Measurements from ENCODE around the gene SLC37A1. TPM values are rescaled to one million over a fixed set of nuclear protein-coding genes. Genes with fewer than 3 reads are reported as not detected.

SLC37A1 gene
- total RNA-seq, 2 experiments from 2014 or later = 18.9 to 19.2 TPM

- CTCF ChIA-PET = interaction anchor here (1.7 to 1.8 kb wide), 2 partner anchors 11 to 82 kb away, joined by 4 read pairs; no protein-coding TSS in a partner anchor
- peaks cover 11% of the 10 kb centered on the region for H3K4me1 Mint-ChIP-seq (ENCODE audit: low read depth)
- POLR2A ChIA-PET = no interaction called here
- no peaks in the 10 kb centered on the region for H3K9me3 Mint-ChIP-seq (ENCODE audit: insufficient read depth)
- H3K27me3 Mint-ChIP-seq (ENCODE audit: low read depth) = no peaks in the 10 kb centered on the region
- no peak overlapping the region for H3K27ac Mint-ChIP-seq
- no peak for ATAC-seq
- H3K4me3 Mint-ChIP-seq = no peak overlapping the region
- DNase-seq = no peak
- H3K36me3 Mint-ChIP-seq (ENCODE audit: low read depth) = peaks cover 18% of the 10 kb centered on the region
Measured at GRCh38 chr21:42548687-42549406, 35.2 kb downstream of the SLC37A1 start.

- Mint-ChIP-seq H3K4me1 (ENCODE audit: low read depth) (no peaks in the 10 kb centered on the region), H3K4me3 (no peak overlapping the region), H3K27me3 (ENCODE audit: low read depth) (no peaks in the 10 kb centered on the region), H3K9me3 (ENCODE audit: insufficient read depth) (no peaks in the 10 kb centered on the region), H3K36me3 (ENCODE audit: low read depth) (peaks cover 25% of the 10 kb centered on the region), H3K27ac (no peak overlapping the region)
- ChIA-PET CTCF (no interaction called here), POLR2A (no interaction called here)
- DNase-seq (no peak), ATAC-seq (no peak)
Measured at GRCh38 chr21:42550817-42551216, 37.2 kb downstream of the SLC37A1 start.

- ATAC-seq = no peak
- POLR2A ChIA-PET = no interaction called here
- Mint-ChIP-seq H3K4me3 (no peak overlapping the region), H3K27ac (no peak overlapping the region), H3K9me3 (ENCODE audit: insufficient read depth) (no peaks in the 10 kb centered on the region), H3K36me3 (ENCODE audit: low read depth) (peaks cover 23% of the 10 kb centered on the region), H3K4me1 (ENCODE audit: low read depth) (no peaks in the 10 kb centered on the region), H3K27me3 (ENCODE audit: low read depth) (no peaks in the 10 kb centered on the region)
- no peak for DNase-seq
- CTCF ChIA-PET = no interaction called here
Measured at GRCh38 chr21:42552407-42553336, 39.0 kb downstream of the SLC37A1 start.

GRCh38 chr21:42553435-42553834 is 39.8 kb downstream of the SLC37A1 start:
- CTCF ChIA-PET = no interaction called here
- peaks cover 16% of the 10 kb centered on the region for H3K36me3 Mint-ChIP-seq (ENCODE audit: low read depth)
- H3K4me1 Mint-ChIP-seq (ENCODE audit: low read depth) = no peaks in the 10 kb centered on the region
- no peak overlapping the region for H3K4me3 Mint-ChIP-seq
- H3K27me3 Mint-ChIP-seq (ENCODE audit: low read depth) = no peaks in the 10 kb centered on the region
- ATAC-seq (no peak), DNase-seq (no peak)
- no peaks in the 10 kb centered on the region for H3K9me3 Mint-ChIP-seq (ENCODE audit: insufficient read depth)
- H3K27ac Mint-ChIP-seq = no peak overlapping the region
- POLR2A ChIA-PET = no interaction called here

- CTCF ChIA-PET = no interaction called here
Measured at GRCh38 chr21:42554251-42554961, 40.8 kb downstream of the SLC37A1 start.

GRCh38 chr21:42555756-42556438 is 42.2 kb downstream of the SLC37A1 start:
- ChIA-PET CTCF (no interaction called here), POLR2A (no interaction called here)
- peaks cover 15% of the 10 kb centered on the region for H3K36me3 Mint-ChIP-seq (ENCODE audit: low read depth)
- H3K4me1 Mint-ChIP-seq (ENCODE audit: low read depth) = no peaks in the 10 kb centered on the region
- H3K4me3 Mint-ChIP-seq = no peak overlapping the region
- no peaks in the 10 kb centered on the region for H3K9me3 Mint-ChIP-seq (ENCODE audit: insufficient read depth)
- no peak for DNase-seq
- no peak overlapping the region for H3K27ac Mint-ChIP-seq
- H3K27me3 Mint-ChIP-seq (ENCODE audit: low read depth) = no peaks in the 10 kb centered on the region
- ATAC-seq = no peak

More at GRCh38 chr21:42554251-42554961, 40.8 kb downstream of the SLC37A1 start:
- POLR2A ChIA-PET = no interaction called here
- Mint-ChIP-seq H3K27me3 (ENCODE audit: low read depth) (no peaks in the 10 kb centered on the region), H3K36me3 (ENCODE audit: low read depth) (peaks cover 13% of the 10 kb centered on the region), H3K4me3 (no peak overlapping the region), H3K27ac (no peak overlapping the region), H3K9me3 (ENCODE audit: insufficient read depth) (no peaks in the 10 kb centered on the region), H3K4me1 (ENCODE audit: low read depth) (no peaks in the 10 kb centered on the region)
- ATAC-seq = no peak
- no peak for DNase-seq

GRCh38 chr21:42556476-42556875 is 42.8 kb downstream of the SLC37A1 start:
- no peak for ATAC-seq
- peaks cover 21% of the 10 kb centered on the region for H3K36me3 Mint-ChIP-seq (ENCODE audit: low read depth)
- no peak for DNase-seq

GRCh38 chr21:42556960-42557359 is 43.3 kb downstream of the SLC37A1 start:
- Mint-ChIP-seq H3K4me1 (ENCODE audit: low read depth) (no peaks in the 10 kb centered on the region), H3K27ac (no peak overlapping the region), H3K4me3 (no peak overlapping the region), H3K27me3 (ENCODE audit: low read depth) (no peaks in the 10 kb centered on the region), H3K9me3 (ENCODE audit: insufficient read depth) (no peaks in the 10 kb centered on the region), H3K36me3 (ENCODE audit: low read depth) (peaks cover 24% of the 10 kb centered on the region)
- CTCF ChIA-PET = no interaction called here
- no peak for ATAC-seq
- POLR2A ChIA-PET = no interaction called here
- DNase-seq = no peak

More at GRCh38 chr21:42556476-42556875, 42.8 kb downstream of the SLC37A1 start:
- Mint-ChIP-seq H3K9me3 (ENCODE audit: insufficient read depth) (no peaks in the 10 kb centered on the region), H3K4me1 (ENCODE audit: low read depth) (no peaks in the 10 kb centered on the region), H3K27ac (no peak overlapping the region), H3K27me3 (ENCODE audit: low read depth) (no peaks in the 10 kb centered on the region), H3K4me3 (no peak overlapping the region)
- CTCF ChIA-PET = no interaction called here
- POLR2A ChIA-PET = no interaction called here

- Mint-ChIP-seq H3K36me3 (ENCODE audit: low read depth) (peaks cover 26% of the 10 kb centered on the region), H3K27ac (no peak overlapping the region), H3K27me3 (ENCODE audit: low read depth) (no peaks in the 10 kb centered on the region), H3K9me3 (ENCODE audit: insufficient read depth) (no peaks in the 10 kb centered on the region), H3K4me1 (ENCODE audit: low read depth) (no peaks in the 10 kb centered on the region), H3K4me3 (no peak overlapping the region)
- no peak for DNase-seq
- ChIA-PET CTCF (no interaction called here), POLR2A (no interaction called here)
- ATAC-seq = no peak
Measured at GRCh38 chr21:42557420-42557819, 43.8 kb downstream of the SLC37A1 start.

- Mint-ChIP-seq H3K36me3 (ENCODE audit: low read depth) (peaks cover 26% of the 10 kb centered on the region), H3K9me3 (ENCODE audit: insufficient read depth) (no peaks in the 10 kb centered on the region), H3K27ac (no peak overlapping the region), H3K4me3 (no peak overlapping the region), H3K4me1 (ENCODE audit: low read depth) (no peaks in the 10 kb centered on the region), H3K27me3 (ENCODE audit: low read depth) (no peaks in the 10 kb centered on the region)
- CTCF ChIA-PET = no interaction called here
- DNase-seq (no peak), ATAC-seq (no peak)
- POLR2A ChIA-PET = no interaction called here
Measured at GRCh38 chr21:42558368-42558767, 44.7 kb downstream of the SLC37A1 start.

- Mint-ChIP-seq H3K36me3 (ENCODE audit: low read depth) (peaks cover 26% of the 10 kb centered on the region), H3K9me3 (ENCODE audit: insufficient read depth) (no peaks in the 10 kb centered on the region), H3K27ac (no peak overlapping the region), H3K27me3 (ENCODE audit: low read depth) (no peaks in the 10 kb centered on the region), H3K4me3 (no peak overlapping the region), H3K4me1 (ENCODE audit: low read depth) (no peaks in the 10 kb centered on the region)
- CTCF ChIA-PET = no interaction called here
- no peak for DNase-seq
- no peak for ATAC-seq
- POLR2A ChIA-PET = no interaction called here
Measured at GRCh38 chr21:42558846-42559245, 45.2 kb downstream of the SLC37A1 start.

Data from activated CD8-positive, alpha-beta T cell treated with anti-CD3 and anti-CD28 coated beads, Interleukin-2, amount 10 ng/mL, durations not matched to agents 7 days and 5 days (primary cell).